Endodermal cell (in vitro differentiated cells): ENCODE measurements around the gene DPP10. TPM values are rescaled to one million over a fixed set of nuclear protein-coding genes. Genes with fewer than 3 reads are reported as not detected.

Source experiments
- DNase-seq: peaks from one replicate; pipeline ENCODE4 v3.0.0-alpha.2; 2017
- H3K27ac ChIP-seq: 2 replicates; pipeline ENCODE4 v1.5.1; 2013; ENCODE audit warnings: mild to moderate bottlenecking, low read depth, low read length, moderate library complexity
- H3K27me3 ChIP-seq: 2 replicates; pipeline ENCODE4 v1.6.1; 2013; ENCODE audit warnings: mild to moderate bottlenecking, low read length, moderate library complexity; ENCODE audit not compliant: insufficient read depth, control insufficient read depth, poor library complexity, severe bottlenecking
- H3K36me3 ChIP-seq: 2 replicates; pipeline ENCODE4 v1.7.0; 2013; ENCODE audit warnings: mild to moderate bottlenecking, low read length, moderate library complexity; ENCODE audit not compliant: control insufficient read depth, insufficient read depth
- H3K4me1 ChIP-seq: one replicate; pipeline ENCODE4 v1.7.0; 2013; ENCODE audit warnings: low read length; ENCODE audit not compliant: control insufficient read depth, insufficient read depth
- H3K4me3 ChIP-seq: 2 replicates; pipeline ENCODE4 v1.5.1; 2013; ENCODE audit warnings: mild to moderate bottlenecking, low read length, moderate library complexity
- H3K9ac ChIP-seq: 2 replicates; pipeline ENCODE4 v1.6.1; 2013; ENCODE audit warnings: mild to moderate bottlenecking, low read length, moderate library complexity; ENCODE audit not compliant: poor library complexity, severe bottlenecking; ENCODE audit errors: extremely low read depth
- H3K9me3 ChIP-seq: 2 replicates; pipeline ENCODE4 v1.6.1; 2013; ENCODE audit warnings: mild to moderate bottlenecking, low read length, moderate library complexity; ENCODE audit not compliant: control insufficient read depth
- H3K27ac Mint-ChIP-seq: 2 replicates; pipeline ENCODE4 v1.8.0; 2020; ENCODE audit warnings: mixed read lengths
- H3K27me3 Mint-ChIP-seq: 2 replicates; pipeline ENCODE4 v1.8.0; 2021; ENCODE audit warnings: mild to moderate bottlenecking, mixed read lengths; ENCODE audit not compliant: insufficient read depth
- H3K36me3 Mint-ChIP-seq: 2 replicates; pipeline ENCODE4 v1.8.0; 2020; ENCODE audit warnings: low read depth, mixed read lengths
- H3K4me1 Mint-ChIP-seq: 2 replicates; pipeline ENCODE4 v1.8.0; 2020; ENCODE audit warnings: mixed read lengths
- H3K4me3 Mint-ChIP-seq: 2 replicates; pipeline ENCODE4 v1.8.0; 2020; ENCODE audit warnings: mild to moderate bottlenecking, moderate library complexity, mixed read lengths
- H3K9me3 Mint-ChIP-seq: 2 replicates; pipeline ENCODE4 v1.8.0; 2020; ENCODE audit warnings: mild to moderate bottlenecking, mixed read lengths
- CTCF ChIP-seq: fragments of 200-600 bp; sonication (generic); conservative IDR thresholded peaks from 2 replicates; pipeline ENCODE4 v1.5.0; 2021; ENCODE audit warnings: antibody characterized with exemption, mild to moderate bottlenecking
- WGBS, 2 experiments: methylation state at CpG; one replicate each; pipeline versions ENCODE4 v1.1.5 to v1.1.7; 2013; ENCODE audit warnings: missing lambda C conversion rate in 2 of 2, mixed read lengths in 1 of 2; ENCODE audit not compliant: insufficient coverage in 1 of 2, insufficient read length in 1 of 2; 5-methylcytosine and 5-hydroxymethylcytosine counted together
- total RNA-seq, 2 donors: library from RNA; stranded (reverse); fragmentation: NEBNext Ultra II Directional in 1 of 2; extraction: Animal tissue kit (Norgen Biotek cat#: 25700) in 1 of 2; gene quantifications; 2 replicates in 1 of 2; 3 replicates in 1 of 2; pipeline ENCODE4 v1.2.1, GENCODE V29; 2021

Gene DPP10
- total RNA-seq, 2 donors from 2014 or later = 8.2 to 19.2 TPM

- peaks cover 5% of the 10 kb centered on the region for H3K4me1 ChIP-seq
- no peak overlapping the region for H3K27ac Mint-ChIP-seq
- H3K4me1 Mint-ChIP-seq = peaks cover 17% of the 10 kb centered on the region
- H3K27ac ChIP-seq = no peak overlapping the region
- no peaks in the 10 kb centered on the region for H3K9me3 Mint-ChIP-seq
- no peaks in the 10 kb centered on the region for H3K36me3 ChIP-seq
- H3K27me3 ChIP-seq = no peaks in the 10 kb centered on the region
- no peak for TF ChIP-seq CTCF
- 92 to 100% methylated on average over 1 to 2 of the region's 3 CpGs for WGBS, 2 experiments
- H3K4me3 Mint-ChIP-seq = no peak overlapping the region
- H3K9ac ChIP-seq = no peak overlapping the region
- no peaks in the 10 kb centered on the region for H3K9me3 ChIP-seq
- no peaks in the 10 kb centered on the region for H3K36me3 Mint-ChIP-seq
- no peaks in the 10 kb centered on the region for H3K27me3 Mint-ChIP-seq
- no peak for DNase-seq
- no peak overlapping the region for H3K4me3 ChIP-seq
Measured at GRCh38 chr2:114546531-114546930, 104.1 kb downstream of the DPP10 start.

GRCh38 chr2:114548151-114548550, 105.7 kb downstream of the DPP10 start:
- H3K9me3 Mint-ChIP-seq = no peaks in the 10 kb centered on the region
- H3K4me1 Mint-ChIP-seq = peaks cover 10% of the 10 kb centered on the region
- no peak overlapping the region for H3K4me3 Mint-ChIP-seq
- H3K27ac Mint-ChIP-seq = no peak overlapping the region
- Histone ChIP-seq H3K4me3 (no peak overlapping the region), H3K27me3 (no peaks in the 10 kb centered on the region), H3K27ac (no peak overlapping the region), H3K9ac (no peak overlapping the region), H3K36me3 (no peaks in the 10 kb centered on the region), H3K9me3 (no peaks in the 10 kb centered on the region), H3K4me1 (peaks cover 5% of the 10 kb centered on the region)
- H3K36me3 Mint-ChIP-seq = no peaks in the 10 kb centered on the region
- DNase-seq = no peak
- TF ChIP-seq CTCF = no peak
- WGBS, 2 experiments = 82 to 94% methylated on average over 3 to 6 of the region's 6 CpGs
- H3K27me3 Mint-ChIP-seq = no peaks in the 10 kb centered on the region

- no peak overlapping the region for H3K27ac Mint-ChIP-seq
- no peak overlapping the region for H3K27ac ChIP-seq
- TF ChIP-seq CTCF = no peak
Measured at GRCh38 chr2:114550364-114550763, 107.9 kb downstream of the DPP10 start.

More at GRCh38 chr2:114550364-114550763, 107.9 kb downstream of the DPP10 start:
- Histone ChIP-seq H3K9me3 (no peaks in the 10 kb centered on the region), H3K9ac (no peak overlapping the region), H3K27me3 (no peaks in the 10 kb centered on the region), H3K4me3 (no peak overlapping the region), H3K36me3 (no peaks in the 10 kb centered on the region), H3K4me1 (no peaks in the 10 kb centered on the region)
- peaks cover 9% of the 10 kb centered on the region for H3K27me3 Mint-ChIP-seq
- H3K36me3 Mint-ChIP-seq = no peaks in the 10 kb centered on the region
- WGBS, 2 experiments = 96 to 100% methylated on average over 2 of the region's 2 CpGs
- H3K9me3 Mint-ChIP-seq = no peaks in the 10 kb centered on the region
- H3K4me3 Mint-ChIP-seq = no peak overlapping the region
- H3K4me1 Mint-ChIP-seq = no peaks in the 10 kb centered on the region
- no peak for DNase-seq
